Sigmoid colon (tissue), 4 donors: ENCODE data around the gene WWTR1.

Source experiments
- CTCF ChIP-seq, 4 experiments: fragments of 450-650 bp in 3 of 4; fragments of 200-600 bp in 1 of 4; IDR thresholded peaks; one replicate each; pipeline ENCODE4 v1.5.1; 2016 to 2019; ENCODE audit warnings: antibody characterized with exemption in 4 of 4, mild to moderate bottlenecking in 3 of 4, moderate library complexity in 2 of 4
- EP300 ChIP-seq, 4 donors: sonication (generic); formaldehyde crosslinking; IDR thresholded peaks; one replicate each; pipeline ENCODE4 v1.6.1; 2017; ENCODE audit warnings: antibody characterized with exemption in 4 of 4

GRCh38 chr3:149506540-149506939, 151.3 kb downstream of the WWTR1 start:
- no peak for TF ChIP-seq EP300 (IDR thresholded peaks at IDR 0.05)
- TF ChIP-seq CTCF (IDR thresholded peaks at IDR 0.05) = no peak
